GM12878 (cell line): ENCODE data around the gene TUBA8. TPM values are rescaled to one million over a fixed set of nuclear protein-coding genes. Genes with fewer than 3 reads are reported as not detected.
"Not testable (repeated sequence)": the region's sequence is repeated elsewhere in the genome, so short reads cannot be mapped to it uniquely, and the experiment has no call there.

Source experiments
- ATAC-seq: fragments of 200-7000 bp; cut with Tn5 transposase; 3 replicates; pipeline ENCODE4 v1.9.1; 2020; ENCODE audit warnings: mild to moderate bottlenecking, moderate library complexity
- BruUV-seq: library from RNA; stranded (reverse); fragments of 400-500 nt; replicated peaks from 2 replicates; lab custom pipeline; 2021; lab: Mats Ljungman, UMichigan
- CTCF ChIA-PET: fragments of 300-600 bp; sonication (Branson Sonifier 250); formaldehyde crosslinking; extraction: SDS; loops from one replicate; lab custom pipeline; 2021; ENCODE audit warnings: inconsistent platforms; lab: Yijun Ruan, JAX
- POLR2A ChIA-PET: fragments of 350-600 bp; formaldehyde crosslinking; extraction: SDS; loops from one replicate; lab custom pipeline; 2021; ENCODE audit warnings: inconsistent platforms; lab: Charles Lee
- RAD21 ChIA-PET: fragments of 300-600 bp; sonication (Branson Sonifier 250); formaldehyde crosslinking; loops from one replicate; lab custom pipeline; 2023; ENCODE audit warnings: antibody characterized with exemption; ENCODE audit not compliant: unreplicated experiment; lab: Charles Lee
- SMC1A ChIA-PET: fragments of 300-600 bp; sonication (Branson Sonifier 250); formaldehyde crosslinking; loops from one replicate; lab custom pipeline; 2023; ENCODE audit not compliant: unreplicated experiment, uncharacterized antibody; lab: Charles Lee
- DNase-seq: peaks from one replicate; pipeline ENCODE4 v3.0.0-alpha.2; 2011; ENCODE audit warnings: low read depth, low spot score
- FAIRE-seq: peaks from 3 replicates; lab custom pipeline; 2011; peaks lifted over from hg19 to GRCh38; lab: Jason Lieb, UNC
- H2AFZ ChIP-seq: 2 replicates; pipeline ENCODE4 v1.6.0; 2011; ENCODE audit warnings: low read depth, low read length, control low read depth; ENCODE audit not compliant: control insufficient read depth
- H3K27ac ChIP-seq: 2 replicates; pipeline ENCODE4 v1.5.1; 2011; ENCODE audit warnings: control low read depth; ENCODE audit not compliant: control insufficient read depth, insufficient read depth
- H3K27me3 ChIP-seq, 2 experiments: replicated peaks in 1 of 2; 2 replicates each; pipeline versions ENCODE4 v1.6.0 to v1.6.1; 2011; ENCODE audit warnings: low read length in 1 of 2; ENCODE audit not compliant: control insufficient read depth in 2 of 2, insufficient read depth in 2 of 2
- H3K36me3 ChIP-seq, 2 experiments: 2 replicates each; pipeline ENCODE4 v1.5.1; 2011; ENCODE audit warnings: low read length in 1 of 2; ENCODE audit not compliant: control insufficient read depth in 2 of 2, insufficient read depth in 2 of 2
- H3K4me1 ChIP-seq: 2 replicates; pipeline ENCODE4 v1.6.1; 2011; ENCODE audit warnings: mild to moderate bottlenecking, low read length, moderate library complexity, mixed read lengths; ENCODE audit not compliant: control insufficient read depth, insufficient read depth
- H3K4me2 ChIP-seq: 2 replicates; pipeline ENCODE4 v1.6.0; 2011; ENCODE audit warnings: control low read depth; ENCODE audit not compliant: control insufficient read depth, insufficient read depth
- H3K4me3 ChIP-seq: fragments of 200-600 bp; sonication (generic); 2 replicates; pipeline ENCODE4 v1.5.1; 2016
- H3K79me2 ChIP-seq: 2 replicates; pipeline ENCODE4 v1.6.0; 2011; ENCODE audit warnings: low read length; ENCODE audit not compliant: control insufficient read depth, insufficient read depth
- H3K9ac ChIP-seq: 2 replicates; pipeline ENCODE4 v1.8.0; 2011; ENCODE audit warnings: low read length, control low read depth, mixed read lengths; ENCODE audit not compliant: control insufficient read depth, insufficient read depth
- H3K9me3 ChIP-seq: replicated peaks from 3 replicates; pipeline ENCODE4 v1.5.1; 2011; ENCODE audit warnings: mild to moderate bottlenecking, low read length; ENCODE audit not compliant: control insufficient read depth, insufficient read depth
- H4K20me1 ChIP-seq: 2 replicates; pipeline ENCODE4 v1.6.0; 2011; ENCODE audit not compliant: control insufficient read depth, insufficient read depth
- CHD4 ChIP-seq: fragments of 200-600 bp; sonication (generic); IDR thresholded peaks from 2 replicates; pipeline ENCODE4 v1.6.1; 2016; ENCODE audit warnings: mild to moderate bottlenecking
- CREM ChIP-seq: IDR thresholded peaks from 2 replicates; pipeline ENCODE4 v1.6.1; 2014; ENCODE audit warnings: antibody characterized with exemption, low read depth
- CTCF ChIP-seq, 3 experiments: IDR thresholded peaks in 2 of 3; conservative IDR thresholded peaks in 1 of 3; 2 replicates each; pipeline ENCODE4 v1.5.1; 2011; ENCODE audit warnings: low read depth in 3 of 3, low read length in 3 of 3, mild to moderate bottlenecking in 3 of 3, control low read depth in 2 of 3, moderate library complexity in 2 of 3, inconsistent platforms in 1 of 3, mixed read lengths in 1 of 3; ENCODE audit not compliant: control insufficient read depth in 2 of 3, insufficient read depth in 1 of 3; ENCODE audit errors: extremely low read depth in 1 of 3
- PML ChIP-seq: IDR thresholded peaks from 2 replicates; pipeline ENCODE4 v1.6.1; 2012; ENCODE audit warnings: low read length, inconsistent platforms
- WGBS: methylation state at CpG from one replicate; pipeline ENCODE4 v1.1.6; 2016; ENCODE audit warnings: low lambda C conversion rate; ENCODE audit not compliant: insufficient replicate concordance, insufficient coverage; ENCODE audit errors: missing lambda C conversion rate; 5-methylcytosine and 5-hydroxymethylcytosine counted together
- in situ Hi-C: fragments of 300-500 bp; cut with MboI; formaldehyde crosslinking; loops from 9 replicates; pipeline ENCODE4 v1.14.3; 2018; ENCODE audit warnings: mixed read lengths
- intact Hi-C: fragments of 100-400 bp; cut with micrococcal nuclease; formaldehyde crosslinking; loops from one replicate; pipeline ENCODE4 v1.14.2; 2022; ENCODE audit not compliant: unreplicated experiment
- polyA plus RNA-seq, 11 experiments: library from polyadenylated mRNA; depleted of rRNA in 4 of 11; unstranded in 6 of 11; stranded (reverse) in 5 of 11; fragments of >200 nt; fragmentation: Nextera tagmentation in 4 of 11; fragmentation: Illumina TruSeq in 1 of 11; extraction: Ambion mirVana in 4 of 11; extraction: Trizol in 1 of 11; gene quantifications; 1 replicate in 1 of 11; 2 replicates in 10 of 11; pipeline versions ENCODE4 v1.2.1 to v1.2.3, GENCODE V29; 2011 to 2016; ENCODE audit warnings: inconsistent platforms in 2 of 11, missing spikeins in 2 of 11, low read depth in 1 of 11
- total RNA-seq, 4 experiments: library from RNA; depleted of rRNA in 3 of 4; stranded (reverse); fragments of >200 nt in 3 of 4; fragmentation: Illumina TruSeq in 1 of 4; extraction: Trizol in 1 of 4; gene quantifications; 2 replicates each; pipeline versions ENCODE4 v1.2.1 to v1.2.3, GENCODE V29; 2013 to 2021

Gene TUBA8
- total and polyA plus RNA-seq, 10 of the 15 experiments (the other 5 are each of a cell fraction or from before 2014, with no cell fraction given): 2.2 to 30.3 (median 21.0) TPM

GRCh38 chr22:18157714-18158028 lies 47.1 kb downstream of the TUBA8 start:
- ATAC-seq (no peak), FAIRE-seq (no peak), DNase-seq (no peak)
- POLR2A ChIA-PET: no interaction called here
- intact Hi-C loops: no loop called here
- in situ Hi-C loops: no loop called here
- CTCF ChIA-PET: interaction anchor here (1.2 kb wide), 1 partner anchor 78 kb away, joined by 3 read pairs; no protein-coding TSS in a partner anchor
- TF ChIP-seq CHD4: no peak
- no peak for TF ChIP-seq CREM
- no peak for TF ChIP-seq PML
- TF ChIP-seq CTCF (IDR thresholded peaks at IDR 0.05 in 2 of 3, conservative IDR thresholded peaks at IDR 0.05 in 1 of 3; ENCODE audit: control insufficient read depth in 2 of 3, extremely low read depth in 1 of 3, insufficient read depth in 1 of 3, low read depth in 3 of 3, low read length in 3 of 3): no peak
- Histone ChIP-seq H3K27ac (no peak overlapping the region), H3K9me3 (no peaks in the 10 kb centered on the region; the same call in 2 of the 3 replicates), H3K27me3 (no peaks in the 10 kb centered on the region), H3K4me3 (no peak overlapping the region), H4K20me1 (no peaks in the 10 kb centered on the region; the same call in 1 of the 2 replicates), H3K36me3 (peaks cover 5 to 23% of the 10 kb centered on the region in 2 experiments), H3K4me2 (no peak overlapping the region), H3K79me2 (peaks cover 23% of the 10 kb centered on the region), H3K9ac (no peak overlapping the region), H3K4me1 (0 out of 2 replicates have a peak, but pooled peaks cover 2% of the 10 kb centered on the region), H2AFZ (no peak overlapping the region)
- SMC1A ChIA-PET: interaction anchor here (1.0 to 1.6 kb wide), 2 partner anchors 58 to 79 kb away, joined by 4 to 5 read pairs; no protein-coding TSS in a partner anchor
- no TSS peak for BruUV-seq
- WGBS: 85% methylated on average over 12 of the region's 12 CpGs
- RAD21 ChIA-PET: no interaction called here

GRCh38 chr22:18160641-18161040 lies 50.0 kb downstream of the TUBA8 start:
- H3K9ac ChIP-seq, H3K9me3 ChIP-seq, H3K4me2 ChIP-seq, ATAC-seq, H4K20me1 ChIP-seq, H3K27me3 ChIP-seq, DNase-seq, H3K27ac ChIP-seq, POLR2A ChIA-PET, intact Hi-C loops, H3K4me1 ChIP-seq, BruUV-seq, H2AFZ ChIP-seq, H3K4me3 ChIP-seq, RAD21 ChIA-PET, H3K79me2 ChIP-seq, CTCF ChIA-PET, FAIRE-seq, in situ Hi-C loops: not testable (repeated sequence)
- SMC1A ChIA-PET: interaction anchor here (0.6 kb wide), 1 partner anchor 68 kb away, joined by 3 read pairs; no protein-coding TSS in a partner anchor
- WGBS: 95% methylated on average over 5 of the region's 8 CpGs
- peaks cover 5 to 23% of the 10 kb centered on the region in 2 experiments for H3K36me3 ChIP-seq
